Upper lobe of right lung (tissue), 1 donor: Measurements from ENCODE around the gene BTLA. TPM values are rescaled to one million over a fixed set of nuclear protein-coding genes. Genes with fewer than 3 reads are reported as not detected.
A peak's percentile ranks its signal among the peaks of the same experiment; 100 is the strongest.
"Not testable (repeated sequence)": the region's sequence is repeated elsewhere in the genome, so short reads cannot be mapped to it uniquely, and the experiment has no call there.

Experiments
- ATAC-seq: fragments of 200-7000 bp; cut with Tn5 transposase; one replicate; pipeline ENCODE4 v1.9.1; 2020; ENCODE audit warnings: mild to moderate bottlenecking, moderate library complexity
- DNase-seq: peaks from one replicate; pipeline ENCODE4 v3.0.0-alpha.2; 2020
- H3K27ac ChIP-seq: fragments of 200-600 bp; one replicate; pipeline ENCODE4 v1.8.0; 2022
- H3K27me3 ChIP-seq: fragments of 200-600 bp; one replicate; pipeline ENCODE4 v1.8.0; 2022; ENCODE audit warnings: mild to moderate bottlenecking
- H3K36me3 ChIP-seq: fragments of 200-600 bp; one replicate; pipeline ENCODE4 v1.8.0; 2022
- H3K4me1 ChIP-seq: fragments of 200-600 bp; one replicate; pipeline ENCODE4 v1.8.0; 2022
- H3K4me3 ChIP-seq: fragments of 200-600 bp; one replicate; pipeline ENCODE4 v1.8.0; 2022; ENCODE audit warnings: mild to moderate bottlenecking
- H3K9me3 ChIP-seq: fragments of 200-600 bp; one replicate; pipeline ENCODE4 v1.8.0; 2022
- CTCF ChIP-seq: fragments of 200-600 bp; IDR thresholded peaks from one replicate; pipeline ENCODE4 v1.8.0; 2022; ENCODE audit warnings: antibody characterized with exemption
- intact Hi-C: fragments of 100-400 bp; cut with DNase I; formaldehyde crosslinking; loops from one replicate; pipeline ENCODE4 v1.11.0; 2022
- total RNA-seq: library from RNA; stranded (reverse); fragmentation: NEBNext Ultra II Directional; extraction: Animal tissue kit (Norgen Biotek cat#: 25700); gene quantifications from one replicate; pipeline ENCODE4 v1.2.1, GENCODE V29; 2021
- donor health status: DM: no; HTN: yes; CAD: no; lungs with severe emphysema.

Gene BTLA
- total RNA-seq, 1 donor from 2014 or later: 0.78 TPM

- no peaks in the 10 kb centered on the region for H3K4me1 ChIP-seq
- no peak for TF ChIP-seq CTCF
- no peaks in the 10 kb centered on the region for H3K27me3 ChIP-seq
- ATAC-seq (no peak), DNase-seq (no peak)
- intact Hi-C loops: no loop called here
- H3K4me3 ChIP-seq: no peak overlapping the region
- no peak overlapping the region for H3K27ac ChIP-seq
- no peaks in the 10 kb centered on the region for H3K9me3 ChIP-seq
- H3K36me3 ChIP-seq: no peaks in the 10 kb centered on the region
Measured at GRCh38 chr3:112427123-112427522, 72.1 kb downstream of the BTLA start.

DNA sequence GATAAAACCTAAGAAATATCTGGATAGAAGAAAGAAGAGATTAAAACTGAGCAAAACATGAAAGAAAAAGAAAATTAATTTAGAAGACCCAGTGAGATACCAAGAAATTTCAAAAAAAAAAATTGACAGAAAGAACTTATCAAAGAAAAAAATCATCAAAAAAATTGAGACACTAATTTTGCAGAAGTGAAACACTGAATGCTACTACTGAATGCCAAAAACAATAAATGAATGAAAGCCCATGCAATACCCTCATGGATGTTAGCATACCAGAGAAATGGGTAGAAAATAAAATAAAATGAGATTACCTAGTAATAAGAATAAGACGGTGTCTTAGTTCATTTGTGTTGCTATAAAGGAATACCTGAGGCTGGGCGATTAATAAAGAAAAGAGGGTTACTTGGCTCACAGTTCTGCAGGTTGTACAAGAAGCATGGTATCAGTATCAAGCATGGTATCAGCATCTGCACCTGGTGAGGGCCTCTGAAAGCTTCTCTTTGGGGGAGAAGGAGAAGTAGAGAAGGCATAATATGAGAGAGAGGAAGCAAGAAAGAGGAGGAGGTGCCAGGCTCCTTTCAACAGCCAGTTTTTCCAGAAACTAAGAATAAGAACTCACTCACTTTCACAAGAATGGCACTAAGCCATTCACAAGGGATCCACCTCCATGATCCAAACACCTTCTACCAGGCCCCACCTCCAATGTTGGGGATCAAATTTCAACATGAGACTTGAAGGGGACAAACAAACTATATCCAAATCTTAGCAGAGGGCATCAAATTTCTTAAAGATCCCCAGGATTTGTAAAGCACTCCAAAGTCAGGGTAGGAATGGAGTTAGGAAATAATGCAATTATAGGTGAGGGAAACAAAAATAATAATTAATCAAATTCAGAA, 73.2 kb downstream of the BTLA start:
- H3K27me3 ChIP-seq: no peaks in the 10 kb centered on the region
- H3K36me3 ChIP-seq: no peaks in the 10 kb centered on the region
- H3K27ac ChIP-seq: no peak overlapping the region
- TF ChIP-seq CTCF: no peak
- ATAC-seq (no peak), DNase-seq (no peak)
- intact Hi-C loops: no loop called here
- no peaks in the 10 kb centered on the region for H3K9me3 ChIP-seq
- H3K4me1 ChIP-seq: no peaks in the 10 kb centered on the region
- H3K4me3 ChIP-seq: no peak overlapping the region

DNA sequence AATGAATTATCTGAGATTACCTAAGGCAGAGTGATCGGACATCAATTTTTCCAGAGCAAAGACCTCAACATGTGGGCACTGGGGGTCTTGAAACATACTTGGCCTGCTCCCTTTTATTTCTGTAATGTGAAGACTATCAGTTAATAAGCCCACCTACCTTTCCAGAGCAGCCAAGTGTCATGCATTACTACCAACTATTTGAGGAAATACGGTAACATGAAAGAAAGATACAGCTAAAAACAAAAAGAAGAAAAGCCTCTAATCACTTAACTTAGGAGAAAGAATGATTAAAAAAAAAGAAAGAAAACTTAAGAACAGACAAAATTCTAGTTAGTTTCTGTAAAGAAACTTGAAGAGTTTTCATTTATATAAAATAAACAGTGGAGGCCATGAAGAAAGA, 73.9 kb downstream of the BTLA start:
- DNase-seq (no peak), ATAC-seq (no peak)
- intact Hi-C loops: no loop called here
- Histone ChIP-seq H3K4me1 (no peaks in the 10 kb centered on the region), H3K9me3 (no peaks in the 10 kb centered on the region), H3K36me3 (no peaks in the 10 kb centered on the region), H3K27me3 (no peaks in the 10 kb centered on the region), H3K27ac (no peak overlapping the region), H3K4me3 (no peak overlapping the region)
- no peak for TF ChIP-seq CTCF

DNA sequence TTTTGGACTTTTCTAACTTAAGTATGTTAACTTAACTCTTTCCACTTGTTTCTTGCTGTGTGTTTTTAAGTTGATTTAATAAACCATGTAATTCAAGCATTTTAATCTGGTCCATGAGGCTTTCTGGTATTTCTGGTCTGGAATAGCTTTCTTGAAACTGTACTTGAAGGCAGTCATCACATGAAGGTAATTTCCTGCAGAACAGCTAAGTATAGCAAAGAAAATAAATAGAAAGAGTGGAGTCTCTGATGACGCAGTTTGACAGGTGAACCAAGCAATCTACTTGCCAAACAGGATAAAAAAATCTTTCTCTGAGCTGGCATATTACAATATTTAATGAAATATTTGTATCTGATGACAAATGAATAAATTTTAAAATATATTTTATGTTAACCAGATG, 74.9 kb downstream of the BTLA start:
- Histone ChIP-seq H3K4me1 (no peaks in the 10 kb centered on the region), H3K36me3 (no peaks in the 10 kb centered on the region), H3K4me3 (no peak overlapping the region), H3K9me3 (no peaks in the 10 kb centered on the region), H3K27me3 (no peaks in the 10 kb centered on the region), H3K27ac (no peak overlapping the region)
- DNase-seq (no peak), ATAC-seq (peak; percentile 20)
- no peak for TF ChIP-seq CTCF
- intact Hi-C loops: no loop called here

- intact Hi-C loops, H3K27me3 ChIP-seq, H3K36me3 ChIP-seq, H3K9me3 ChIP-seq, ATAC-seq, H3K4me3 ChIP-seq, H3K4me1 ChIP-seq, H3K27ac ChIP-seq, DNase-seq: not testable (repeated sequence)
Measured at GRCh38 chr3:112422921-112423320, 76.4 kb downstream of the BTLA start.

- ATAC-seq, H3K27ac ChIP-seq, intact Hi-C loops, H3K36me3 ChIP-seq, DNase-seq, H3K4me3 ChIP-seq, H3K4me1 ChIP-seq, H3K27me3 ChIP-seq, H3K9me3 ChIP-seq: not testable (repeated sequence)
Measured at GRCh38 chr3:112418526-112418925, 80.7 kb downstream of the BTLA start.
